ENCODE measurements around the gene KIF4A.
A peak's percentile ranks its signal among the peaks of the same experiment; 100 is the strongest.
"Not testable (repeated sequence)": the region's sequence is repeated elsewhere in the genome, so short reads cannot be mapped to it uniquely, and the experiment has no call there.

Gene KIF4A

DNA sequence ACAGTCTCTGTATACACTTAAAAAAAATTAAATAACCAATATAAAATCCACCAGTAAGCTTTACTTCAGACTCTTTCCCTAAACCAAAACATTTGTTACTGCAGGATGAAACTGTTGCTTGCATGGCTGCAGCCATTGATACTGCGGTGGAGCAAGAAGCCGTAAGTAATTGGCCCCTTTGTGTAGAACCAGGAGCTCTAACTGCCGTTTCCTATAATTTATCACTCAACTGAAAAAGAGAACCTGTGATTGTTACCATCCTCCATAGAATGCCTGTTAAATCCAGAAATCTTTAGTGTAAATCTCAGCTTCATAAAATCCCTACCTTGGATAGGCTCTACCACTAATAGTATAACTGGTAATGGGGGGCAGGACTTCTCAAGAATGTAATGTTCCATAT is 62.6 kb downstream of the KIF4A start:
- no peak for DNase-seq (ENCODE audit: low read depth)
- TF ChIP-seq, protein P1, sequence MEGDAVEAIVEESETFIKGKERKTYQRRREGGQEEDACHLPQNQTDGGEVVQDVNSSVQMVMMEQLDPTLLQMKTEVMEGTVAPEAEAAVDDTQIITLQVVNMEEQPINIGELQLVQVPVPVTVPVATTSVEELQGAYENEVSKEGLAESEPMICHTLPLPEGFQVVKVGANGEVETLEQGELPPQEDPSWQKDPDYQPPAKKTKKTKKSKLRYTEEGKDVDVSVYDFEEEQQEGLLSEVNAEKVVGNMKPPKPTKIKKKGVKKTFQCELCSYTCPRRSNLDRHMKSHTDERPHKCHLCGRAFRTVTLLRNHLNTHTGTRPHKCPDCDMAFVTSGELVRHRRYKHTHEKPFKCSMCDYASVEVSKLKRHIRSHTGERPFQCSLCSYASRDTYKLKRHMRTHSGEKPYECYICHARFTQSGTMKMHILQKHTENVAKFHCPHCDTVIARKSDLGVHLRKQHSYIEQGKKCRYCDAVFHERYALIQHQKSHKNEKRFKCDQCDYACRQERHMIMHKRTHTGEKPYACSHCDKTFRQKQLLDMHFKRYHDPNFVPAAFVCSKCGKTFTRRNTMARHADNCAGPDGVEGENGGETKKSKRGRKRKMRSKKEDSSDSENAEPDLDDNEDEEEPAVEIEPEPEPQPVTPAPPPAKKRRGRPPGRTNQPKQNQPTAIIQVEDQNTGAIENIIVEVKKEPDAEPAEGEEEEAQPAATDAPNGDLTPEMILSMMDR (conservative IDR thresholded peaks at IDR 0.05; ENCODE audit: low read depth, low read length), result no peak
- H3K4me3 ChIP-seq (ENCODE audit: low read length), result no peak overlapping the region

DNA sequence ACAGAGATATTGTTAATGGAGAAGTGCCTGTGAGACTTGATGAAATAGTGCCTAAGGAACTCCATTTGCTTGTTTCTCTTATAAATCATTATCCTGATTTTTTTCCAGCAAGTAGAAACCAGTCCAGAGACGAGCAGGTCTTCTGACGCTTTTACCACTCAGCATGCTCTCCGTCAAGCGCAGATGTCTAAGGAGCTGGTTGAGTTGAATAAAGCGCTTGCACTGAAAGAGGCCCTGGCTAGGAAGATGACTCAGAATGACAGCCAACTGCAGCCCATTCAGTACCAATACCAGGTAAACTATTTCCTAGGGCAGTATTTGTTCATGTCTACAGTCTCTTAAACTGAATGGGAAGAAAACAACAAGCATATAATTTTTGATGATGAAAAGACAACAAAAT is 63.6 kb downstream of the KIF4A start:
- TF ChIP-seq, protein P1 (conservative IDR thresholded peaks at IDR 0.05; ENCODE audit: low read depth, low read length), result no peak
- no peak for DNase-seq (ENCODE audit: low read depth)
- no peak overlapping the region for H3K4me3 ChIP-seq (ENCODE audit: low read length)

DNA sequence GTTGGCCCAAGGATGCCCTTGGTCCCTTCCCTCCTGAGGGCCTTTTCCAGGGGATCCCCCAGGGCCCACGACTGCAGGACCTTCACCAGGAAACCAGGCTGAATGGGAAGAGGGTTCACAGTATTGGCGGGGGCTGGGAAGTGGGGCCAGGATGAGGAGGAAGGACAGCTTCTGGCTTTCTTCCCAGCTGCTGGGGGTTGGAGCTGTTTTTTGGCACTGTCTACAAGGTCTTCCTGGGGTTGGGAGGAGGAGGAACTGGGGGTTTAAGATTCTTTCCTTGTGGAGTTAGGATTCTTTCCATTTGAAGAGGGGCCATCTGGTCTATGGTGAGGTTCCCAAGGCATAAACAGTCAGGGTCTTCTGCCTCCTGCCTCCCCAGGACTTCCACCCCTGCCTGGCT is 64.8 kb downstream of the KIF4A start:
- DNase-seq (ENCODE audit: low read depth), result no peak
- TF ChIP-seq, protein P1 (conservative IDR thresholded peaks at IDR 0.05; ENCODE audit: low read depth, low read length), result no peak
- H3K4me3 ChIP-seq (ENCODE audit: low read length), result no peak overlapping the region

DNA sequence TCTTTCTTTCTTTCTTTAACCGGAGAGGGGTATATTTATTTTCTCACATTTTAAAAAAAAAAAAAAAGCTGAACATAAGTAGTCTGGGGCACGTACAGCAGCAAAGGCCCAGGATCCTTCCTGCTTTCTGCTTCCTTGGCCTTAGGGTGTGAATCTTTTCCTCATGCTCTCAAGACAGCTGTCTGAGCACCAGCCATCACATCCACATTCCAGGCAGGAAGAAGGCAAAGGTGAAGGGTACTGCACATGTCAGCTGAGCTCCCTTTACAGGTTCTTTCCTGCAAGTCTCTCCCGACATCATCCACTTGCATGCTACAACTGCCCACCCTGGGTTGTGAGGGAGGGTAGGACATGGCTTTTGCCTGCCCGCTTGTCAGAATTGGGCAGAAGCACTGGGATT is 69.6 kb downstream of the KIF4A start:
- TF ChIP-seq, protein P1 (conservative IDR thresholded peaks at IDR 0.05; ENCODE audit: low read depth, low read length), result no peak
- DNase-seq (ENCODE audit: low read depth), result no peak
- no peak overlapping the region for H3K4me3 ChIP-seq (ENCODE audit: low read length)

DNA sequence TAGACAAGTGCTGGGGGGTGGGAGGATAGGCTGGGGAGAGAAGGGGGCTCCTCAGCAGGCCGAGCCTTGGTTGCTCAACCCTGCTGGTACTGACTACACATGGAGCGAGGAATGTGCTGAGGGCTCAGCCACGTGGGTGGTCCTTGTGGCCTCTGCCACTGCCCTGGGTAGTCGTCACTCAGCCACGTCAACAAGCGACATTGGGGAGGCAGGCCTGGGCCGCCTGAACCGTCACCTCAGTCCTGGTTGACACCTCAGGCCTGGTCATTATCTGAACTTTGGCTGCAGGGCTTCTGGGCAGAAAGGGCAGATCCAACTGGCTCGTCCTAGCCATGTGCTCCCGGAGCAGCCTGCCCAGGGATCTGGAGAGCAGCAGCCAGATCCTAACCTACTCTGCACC is 70.5 kb downstream of the KIF4A start:
- TF ChIP-seq, protein P1 (conservative IDR thresholded peaks at IDR 0.05; ENCODE audit: low read depth, low read length), result no peak
- no peak for DNase-seq (ENCODE audit: low read depth)
- H3K4me3 ChIP-seq (ENCODE audit: low read length), result no peak overlapping the region

DNA sequence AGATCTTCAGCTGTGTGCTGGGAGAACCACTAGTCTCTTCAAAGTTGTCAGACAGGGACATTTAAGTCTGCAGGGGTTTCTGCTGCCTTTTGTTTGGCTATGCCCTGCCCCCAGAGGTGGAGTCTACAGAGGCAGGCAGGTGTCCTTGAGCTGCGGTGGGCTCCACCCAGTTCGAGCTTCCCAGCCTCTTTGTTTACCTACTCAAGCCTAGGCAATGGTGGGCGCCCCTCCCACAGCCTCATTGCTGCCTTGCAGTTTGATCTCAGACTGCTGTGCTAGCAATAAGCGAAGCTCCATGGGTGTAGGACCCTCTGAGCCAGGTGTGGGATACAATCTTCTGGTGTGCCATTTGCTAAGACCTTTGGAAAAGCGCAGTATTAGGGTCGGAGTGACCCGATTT is 78.8 kb downstream of the KIF4A start:
- DNase-seq (ENCODE audit: low read depth); H3K4me3 ChIP-seq (ENCODE audit: low read length): not testable (repeated sequence)

DNA sequence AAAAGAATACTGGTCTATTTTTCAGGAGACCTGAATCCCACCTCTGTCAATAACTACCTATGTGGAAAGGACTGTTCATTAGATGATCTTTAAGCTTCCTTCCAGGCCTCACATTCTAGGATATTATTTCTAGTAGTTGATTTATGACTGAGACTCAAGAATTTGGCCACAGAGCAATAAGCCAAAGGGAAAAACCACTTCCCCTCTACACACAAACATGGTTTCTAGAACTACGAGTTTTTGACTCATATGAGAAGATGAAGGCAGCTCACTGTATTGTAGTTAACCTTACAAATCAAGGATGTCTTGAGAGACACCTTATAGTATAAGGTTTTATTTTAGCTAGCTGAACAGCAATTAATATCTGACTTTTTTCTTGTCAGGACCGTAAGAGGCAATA is 96.3 kb downstream of the KIF4A start:
- H3K4me3 ChIP-seq (ENCODE audit: low read length), result no peak overlapping the region
- TF ChIP-seq, protein P1 (conservative IDR thresholded peaks at IDR 0.05; ENCODE audit: low read depth, low read length), result no peak
- no peak for DNase-seq (ENCODE audit: low read depth)

DNA sequence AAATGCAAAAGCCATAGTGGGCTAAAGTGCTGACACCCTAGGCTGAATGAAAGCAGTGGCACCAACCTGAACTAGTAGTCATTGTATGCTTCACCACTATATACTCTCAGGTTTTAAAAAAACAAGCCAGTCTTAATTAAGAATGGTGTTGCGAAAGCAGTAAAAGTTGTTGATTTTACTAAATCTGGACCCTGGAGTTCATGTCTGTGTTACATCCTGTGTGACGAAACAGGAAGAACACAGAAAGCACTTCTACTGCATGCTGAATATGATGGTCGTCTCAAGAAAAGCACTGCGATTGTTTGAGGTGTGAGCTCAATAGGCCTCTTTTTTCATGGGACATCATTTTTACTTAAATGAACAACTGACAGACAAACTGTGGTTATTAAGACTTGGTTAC is 109.0 kb downstream of the KIF4A start:
- TF ChIP-seq, protein P1 (conservative IDR thresholded peaks at IDR 0.05; ENCODE audit: low read depth, low read length), result no peak
- peak; percentile 5 for DNase-seq (ENCODE audit: low read depth)
- H3K4me3 ChIP-seq (ENCODE audit: low read length), result no peak overlapping the region

DNA sequence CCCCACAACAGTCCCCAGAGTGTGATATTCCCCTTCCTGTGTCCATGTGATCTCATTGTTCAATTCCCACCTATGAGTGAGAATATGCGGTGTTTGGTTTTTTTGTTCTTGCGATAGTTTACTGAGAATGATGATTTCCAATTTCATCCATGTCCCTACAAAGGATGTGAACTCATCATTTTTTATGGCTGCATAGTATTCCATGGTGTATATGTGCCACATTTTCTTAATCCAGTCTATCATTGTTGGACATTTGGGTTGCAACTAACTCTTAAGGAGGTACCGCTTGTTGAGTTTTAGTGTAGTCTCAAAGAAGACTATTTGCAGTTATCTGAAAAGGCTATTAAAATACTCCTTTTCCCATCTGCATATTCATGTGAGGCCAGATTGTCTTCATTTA is 110.3 kb downstream of the KIF4A start:
- DNase-seq (ENCODE audit: low read depth); H3K4me3 ChIP-seq (ENCODE audit: low read length): not testable (repeated sequence)

Data from retinal pigment epithelial cell (primary cell).